IMR-90 (cell line): ENCODE results near the gene MYO5A. TPM values are rescaled to one million over a fixed set of nuclear protein-coding genes. Genes with fewer than 3 reads are reported as not detected.
A peak's percentile ranks its signal among the peaks of the same experiment; 100 is the strongest.

ENCODE experiments used
- ATAC-seq: fragments of 200-7000 bp; cut with Tn5 transposase; 2 replicates; pipeline ENCODE4 v1.9.1; 2020; ENCODE audit warnings: low read depth, mild to moderate bottlenecking, moderate library complexity
- BruUV-seq: library from RNA; stranded (reverse); fragments of 400-500 nt; replicated peaks from 2 replicates; lab custom pipeline; 2021; lab: Mats Ljungman, UMichigan
- CTCF ChIA-PET: fragments of 300-600 bp; formaldehyde crosslinking; extraction: SDS; loops from one replicate; lab custom pipeline; 2021; ENCODE audit warnings: antibody characterized with exemption; lab: Yijun Ruan, JAX
- POLR2A ChIA-PET: fragments of 300-600 bp; sonication (Branson Sonifier 250); formaldehyde crosslinking; loops from one replicate; lab custom pipeline; 2022; ENCODE audit warnings: antibody characterized with exemption; ENCODE audit not compliant: unreplicated experiment; lab: Charles Lee
- DNase-seq: peaks from one replicate; pipeline ENCODE4 v3.0.0; 2013
- H2AFZ ChIP-seq: replicated peaks from 2 replicates; pipeline ENCODE3; 2013; ENCODE audit warnings: low read length, mild to moderate bottlenecking; ENCODE audit not compliant: poor library complexity
- H2AK5ac ChIP-seq: 2 replicates; pipeline ENCODE4 v1.6.1; 2013; ENCODE audit warnings: low read depth, low read length, inconsistent platforms
- H2AK9ac ChIP-seq: replicated peaks from 2 replicates; pipeline ENCODE3; 2013; ENCODE audit warnings: mild to moderate bottlenecking, low read depth, low read length, moderate library complexity; ENCODE audit not compliant: poor library complexity
- H2BK120ac ChIP-seq: 2 replicates; pipeline ENCODE4 v1.6.1; 2013; ENCODE audit warnings: low read depth, low read length, inconsistent platforms
- H2BK15ac ChIP-seq: 3 replicates; pipeline ENCODE4 v1.6.1; 2013; ENCODE audit warnings: low read depth, low read length, inconsistent platforms
- H2BK20ac ChIP-seq: 2 replicates; pipeline ENCODE4 v1.6.1; 2013; ENCODE audit warnings: low read depth, mild to moderate bottlenecking, inconsistent platforms, low read length, moderate library complexity
- H2BK5ac ChIP-seq: 2 replicates; pipeline ENCODE4 v1.6.1; 2013; ENCODE audit warnings: mild to moderate bottlenecking, low read depth, low read length, inconsistent platforms; ENCODE audit not compliant: poor library complexity, severe bottlenecking
- H3K14ac ChIP-seq: replicated peaks from 2 replicates; pipeline ENCODE4 v1.6.1; 2013; ENCODE audit warnings: low read depth, low read length, inconsistent platforms
- H3K18ac ChIP-seq: 2 replicates; pipeline ENCODE4 v1.6.1; 2013; ENCODE audit warnings: low read depth, low read length, control low read depth
- H3K23ac ChIP-seq: 2 replicates; pipeline ENCODE4 v1.6.1; 2013; ENCODE audit warnings: low read depth, low read length, inconsistent platforms
- H3K27ac ChIP-seq: 2 replicates; pipeline ENCODE4 v1.5.1; 2013; ENCODE audit warnings: mild to moderate bottlenecking, control low read depth, low read length; ENCODE audit not compliant: insufficient read depth
- H3K27me3 ChIP-seq: 2 replicates; pipeline ENCODE4 v1.6.1; 2013; ENCODE audit warnings: low read length; ENCODE audit not compliant: control insufficient read depth, insufficient read depth
- H3K36me3 ChIP-seq: 2 replicates; pipeline ENCODE4 v1.6.1; 2013; ENCODE audit warnings: low read length, mixed read lengths; ENCODE audit not compliant: control insufficient read depth, insufficient read depth
- H3K4ac ChIP-seq: 2 replicates; pipeline ENCODE4 v1.6.1; 2013; ENCODE audit warnings: low read depth, low read length, inconsistent platforms
- H3K4me1 ChIP-seq: 2 replicates; pipeline ENCODE4 v1.6.1; 2013; ENCODE audit warnings: low read length, mixed read lengths; ENCODE audit not compliant: control insufficient read depth, insufficient read depth
- H3K4me2 ChIP-seq: 2 replicates; pipeline ENCODE4 v1.6.1; 2013; ENCODE audit warnings: low read depth, mild to moderate bottlenecking, control low read depth, low read length, moderate library complexity
- H3K4me3 ChIP-seq: 2 replicates; pipeline ENCODE4 v1.5.1; 2013; ENCODE audit warnings: low read depth, mild to moderate bottlenecking, control low read depth, low read length, moderate library complexity; ENCODE audit not compliant: insufficient read depth
- H3K56ac ChIP-seq: 2 replicates; pipeline ENCODE4 v1.6.1; 2013; ENCODE audit warnings: low read length, inconsistent platforms; ENCODE audit not compliant: insufficient read depth; ENCODE audit errors: extremely low read depth
- H3K79me1 ChIP-seq, 2 experiments: 2 replicates each; pipeline ENCODE4 v1.6.1; 2013; ENCODE audit warnings: low read length in 2 of 2, inconsistent platforms in 1 of 2, low read depth in 1 of 2
- H3K9ac ChIP-seq: 2 replicates; pipeline ENCODE4 v1.6.1; 2013; ENCODE audit warnings: low read depth, low read length, control low read depth
- H3K9me1 ChIP-seq: 2 replicates; pipeline ENCODE4 v1.6.1; 2013; ENCODE audit warnings: low read length, inconsistent platforms; ENCODE audit not compliant: insufficient read depth
- H3K9me3 ChIP-seq: 2 replicates; pipeline ENCODE4 v1.6.1; 2013; ENCODE audit warnings: low read length; ENCODE audit not compliant: control insufficient read depth, insufficient read depth
- H4K20me1 ChIP-seq: 2 replicates; pipeline ENCODE4 v1.6.1; 2013; ENCODE audit warnings: low read length, inconsistent platforms; ENCODE audit not compliant: insufficient read depth
- H4K5ac ChIP-seq: 2 replicates; pipeline ENCODE4 v1.6.1; 2013; ENCODE audit warnings: mild to moderate bottlenecking, low read depth, low read length, control low read depth
- H4K8ac ChIP-seq, 2 experiments: 2 replicates each; pipeline ENCODE4 v1.6.1; 2013; ENCODE audit warnings: low read depth in 2 of 2, low read length in 2 of 2, control low read depth in 1 of 2, inconsistent platforms in 1 of 2
- H4K91ac ChIP-seq: 2 replicates; pipeline ENCODE4 v1.6.1; 2013; ENCODE audit warnings: low read depth, low read length, inconsistent platforms; ENCODE audit not compliant: insufficient read depth
- BHLHE40 ChIP-seq: fragments of 150-350 bp; IDR thresholded peaks from 2 replicates; pipeline ENCODE4 v1.6.1; 2016; ENCODE audit warnings: mild to moderate bottlenecking, low read depth, low read length
- CEBPB ChIP-seq: IDR thresholded peaks from 2 replicates; pipeline ENCODE4 v1.6.1; 2012; ENCODE audit warnings: low read depth, low read length, improper control_type of control experiment
- MAFK ChIP-seq: IDR thresholded peaks from 2 replicates; pipeline ENCODE4 v1.6.1; 2012; ENCODE audit warnings: low read depth, low read length, improper control_type of control experiment
- MXI1 ChIP-seq: IDR thresholded peaks from 2 replicates; pipeline ENCODE4 v1.6.1; 2012; ENCODE audit warnings: low read depth, mild to moderate bottlenecking, low read length, moderate library complexity, borderline replicate concordance
- WGBS, 2 experiments: methylation state at CpG; one replicate each; pipeline versions ENCODE4 v1.1.5 to v1.1.7; 2013; ENCODE audit warnings: missing lambda C conversion rate in 2 of 2; ENCODE audit not compliant: insufficient read length in 1 of 2; ENCODE audit errors: extremely low coverage in 2 of 2; 5-methylcytosine and 5-hydroxymethylcytosine counted together
- dilution Hi-C: fragments of 300-500 bp; cut with HindIII; formaldehyde crosslinking; loops from one replicate; pipeline ENCODE4 v1.14.3; 2018; ENCODE audit warnings: low sequenced_read_pairs; ENCODE audit not compliant: unreplicated experiment
- in situ Hi-C: fragments of 300-500 bp; cut with MboI; formaldehyde crosslinking; loops from 3 replicates; pipeline ENCODE4 v1.14.3; 2019; ENCODE audit warnings: low sequenced_read_pairs, inconsistent platforms, mixed read lengths
- intact Hi-C: fragments of 100-400 bp; cut with micrococcal nuclease; formaldehyde crosslinking; loops from 2 replicates; pipeline ENCODE4 v1.10.0; 2022
- polyA plus RNA-seq, 3 experiments: library from polyadenylated mRNA; depleted of rRNA; stranded (reverse); fragments of >200 nt; gene quantifications; 2 replicates each; pipeline ENCODE4 v1.2.3, GENCODE V29; 2012; ENCODE audit warnings: low replicate concordance in 1 of 3
- total RNA-seq: library from RNA; depleted of rRNA; stranded (reverse); fragments of >200 nt; gene quantifications from 2 replicates; pipeline ENCODE4 v1.2.3, GENCODE V29; 2012

Gene MYO5A
- total and polyA plus RNA-seq, 2 of the 4 experiments (the other 2 are of a cell fraction): 19.4 to 69.2 TPM

DNA sequence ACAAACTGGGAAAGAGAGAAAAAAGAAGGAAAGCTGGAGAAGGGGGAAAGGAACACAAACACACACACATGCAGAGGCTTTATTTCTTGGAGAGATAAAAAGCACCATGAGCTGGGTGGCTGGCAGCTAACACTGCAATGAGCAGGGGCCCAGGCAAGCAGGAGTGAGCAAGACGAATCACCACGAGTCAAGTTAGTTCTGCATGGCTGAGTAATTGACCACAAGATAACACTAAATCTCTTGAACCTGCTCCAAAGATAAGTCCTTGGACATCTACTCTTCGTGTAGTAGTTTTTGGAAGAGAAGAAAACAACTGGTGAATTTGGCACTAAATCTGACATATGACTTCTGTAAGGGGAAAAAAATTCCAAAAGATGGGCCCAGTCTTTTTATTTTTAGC, 100.9 kb downstream of the MYO5A start:
- H4K91ac ChIP-seq: no peak overlapping the region
- ATAC-seq: peak; percentile 94
- no TSS peak for BruUV-seq

More for the DNA sequence above, 100.9 kb downstream of the MYO5A start:
- Histone ChIP-seq H4K8ac (no peak overlapping the region), H3K18ac (no peak overlapping the region), H3K56ac (no peak overlapping the region), H2BK15ac (no peak overlapping the region), H3K27ac (no peak overlapping the region), H2BK120ac (no peak overlapping the region), H3K9me3 (no peaks in the 10 kb centered on the region), H3K4me2 (no peak overlapping the region), H3K14ac (no peak overlapping the region), H3K9ac (no peak overlapping the region), H3K9me1 (no peaks in the 10 kb centered on the region), H2AFZ (no peak overlapping the region), H2BK20ac (no peak overlapping the region), H3K4ac (no peak overlapping the region), H3K36me3 (no peaks in the 10 kb centered on the region), H3K4me3 (no peak overlapping the region), H3K23ac (no peak overlapping the region), H3K4me1 (no peaks in the 10 kb centered on the region), H4K20me1 (peaks cover 3% of the 10 kb centered on the region; the same call in 1 of the 2 replicates), H2AK5ac (no peak overlapping the region), H4K5ac (no peak overlapping the region), H3K27me3 (no peaks in the 10 kb centered on the region), H2AK9ac (no peak overlapping the region), H2BK5ac (no peak overlapping the region), H3K79me1 (no peaks in the 10 kb centered on the region)
- TF ChIP-seq BHLHE40 (peak; percentile 33; the same call in 1 of the 2 replicates), MAFK (no peak), CEBPB (0 out of 2 replicates have a peak, but pooled peaks have one; percentile 2), MXI1 (no peak)
- peak; percentile 86 for DNase-seq
- ChIA-PET POLR2A (no interaction called here), CTCF (no interaction called here)
- dilution Hi-C loops (no loop called here), in situ Hi-C loops (no loop called here), intact Hi-C loops (loop anchor here (5.0 kb wide), 1 partner anchor 34 kb away; no protein-coding TSS in a partner anchor)
- no CpG with 5 or more reads among the region's 3 CpGs for WGBS, 2 experiments
